DMS79 (cell line): Measurements from ENCODE around the gene GCNT2.
"Not testable (repeated sequence)": the region's sequence is repeated elsewhere in the genome, so short reads cannot be mapped to it uniquely, and the experiment has no call there.

ENCODE experiments used
- DNase-seq: peaks from one replicate; lab custom pipeline; 2025; lab: John Stamatoyannopoulos, UW

GCNT2 gene

GRCh38 chr6:10610289-10610688 is 89.1 kb downstream of the GCNT2 start:
- DNase-seq, result no peak

- no peak for DNase-seq
Observed at GRCh38 chr6:10612161-10612560, 91.0 kb downstream of the GCNT2 start.

- DNase-seq, result no peak
Observed at GRCh38 chr6:10613077-10613476, 91.9 kb downstream of the GCNT2 start.

GRCh38 chr6:10613723-10614122 is 92.6 kb downstream of the GCNT2 start:
- DNase-seq, result no peak

GRCh38 chr6:10615675-10616074 is 94.5 kb downstream of the GCNT2 start:
- DNase-seq, result no peak

GRCh38 chr6:10616266-10616665 is 95.1 kb downstream of the GCNT2 start:
- not testable (repeated sequence) for DNase-seq

- DNase-seq, result no peak
Observed at GRCh38 chr6:10617008-10617696, 96.0 kb downstream of the GCNT2 start.

- no peak for DNase-seq
Observed at GRCh38 chr6:10618409-10618808, 97.3 kb downstream of the GCNT2 start.

- no peak for DNase-seq
Observed at GRCh38 chr6:10621213-10621612, 100.1 kb downstream of the GCNT2 start.

GRCh38 chr6:10621847-10622246 is 100.7 kb downstream of the GCNT2 start:
- DNase-seq, result no peak

GRCh38 chr6:10624836-10625235 is 103.7 kb downstream of the GCNT2 start:
- no peak for DNase-seq

GRCh38 chr6:10626154-10626741 is 105.1 kb downstream of the GCNT2 start:
- no peak for DNase-seq

- no peak for DNase-seq
Observed at GRCh38 chr6:10627800-10628199, 106.6 kb downstream of the GCNT2 start.

- no peak for DNase-seq
Observed at GRCh38 chr6:10630178-10630577, 109.0 kb downstream of the GCNT2 start.

- no peak for DNase-seq
Observed at GRCh38 chr6:10633216-10633615, 112.1 kb downstream of the GCNT2 start.

GRCh38 chr6:10640412-10640811 is 119.3 kb downstream of the GCNT2 start:
- no peak for DNase-seq

GRCh38 chr6:10641528-10641927 is 120.4 kb downstream of the GCNT2 start:
- no peak for DNase-seq

- DNase-seq, result no peak
Observed at GRCh38 chr6:10643201-10643651, 122.1 kb downstream of the GCNT2 start.

GRCh38 chr6:10644225-10644624 is 123.1 kb downstream of the GCNT2 start:
- DNase-seq, result no peak

GRCh38 chr6:10655508-10656055 is 134.4 kb downstream of the GCNT2 start:
- DNase-seq, result no peak

GRCh38 chr6:10658910-10659698 is 138.0 kb downstream of the GCNT2 start:
- DNase-seq, result no peak

- no peak for DNase-seq
Observed at GRCh38 chr6:10659699-10660348, 138.7 kb downstream of the GCNT2 start.
